GM23338 (cell line): Measurements from ENCODE around the gene HSDL2. TPM values are rescaled to one million over a fixed set of nuclear protein-coding genes. Genes with fewer than 3 reads are reported as not detected.

Experiments used
- ATAC-seq: fragments of 200-7000 bp; cut with Tn5 transposase; 3 replicates; pipeline ENCODE4 v1.9.1; 2020
- DNase-seq: peaks from one replicate; pipeline ENCODE4 v3.0.0-alpha.2; 2015; ENCODE audit warnings: low spot score
- H2AFZ ChIP-seq: fragments of 200-600 bp; sonication (generic); 2 replicates; pipeline ENCODE4 v1.8.0; 2016; ENCODE audit warnings: antibody characterized with exemption, mild to moderate bottlenecking, moderate library complexity
- H3F3A ChIP-seq: fragments of 200-600 bp; sonication (generic); replicated peaks from 2 replicates; pipeline ENCODE4 v1.8.0; 2017; ENCODE audit warnings: antibody characterized with exemption, mixed run types, low read depth
- H3K27ac ChIP-seq: fragments of 200-600 bp; sonication (generic); 2 replicates; pipeline ENCODE4 v1.6.1; 2016; ENCODE audit warnings: low read depth
- H3K27me3 ChIP-seq: fragments of 200-600 bp; sonication (generic); 2 replicates; pipeline ENCODE4 v1.8.0; 2016; ENCODE audit warnings: mild to moderate bottlenecking, mixed run types, moderate library complexity; ENCODE audit not compliant: insufficient read depth
- H3K36me3 ChIP-seq: fragments of 200-600 bp; sonication (generic); 2 replicates; pipeline ENCODE4 v1.8.0; 2016; ENCODE audit warnings: mild to moderate bottlenecking; ENCODE audit not compliant: insufficient read depth
- H3K4me1 ChIP-seq: fragments of 200-600 bp; sonication (generic); 2 replicates; pipeline ENCODE4 v1.8.0; 2016; ENCODE audit warnings: mild to moderate bottlenecking, moderate library complexity; ENCODE audit not compliant: insufficient read depth
- H3K4me2 ChIP-seq: fragments of 200-600 bp; sonication (generic); 2 replicates; pipeline ENCODE4 v1.7.1; 2017; ENCODE audit warnings: mixed run types
- H3K4me3 ChIP-seq: fragments of 200-600 bp; sonication (generic); 2 replicates; pipeline ENCODE4 v1.6.1; 2016; ENCODE audit warnings: mixed run types
- H3K79me2 ChIP-seq: fragments of 200-600 bp; sonication (generic); replicated peaks from 2 replicates; pipeline ENCODE4 v1.8.0; 2017; ENCODE audit warnings: mild to moderate bottlenecking; ENCODE audit not compliant: insufficient read depth
- H3K9me2 ChIP-seq: fragments of 200-600 bp; sonication (generic); 2 replicates; pipeline ENCODE4 v1.8.0; 2017; ENCODE audit not compliant: insufficient read depth
- H4K20me1 ChIP-seq: fragments of 200-600 bp; sonication (generic); replicated peaks from 2 replicates; pipeline ENCODE4 v1.8.0; 2017; ENCODE audit warnings: mild to moderate bottlenecking; ENCODE audit not compliant: insufficient read depth
- H3K27ac Mint-ChIP-seq: 2 replicates; pipeline ENCODE4 v1.8.0; 2020; ENCODE audit warnings: inconsistent platforms, mild to moderate bottlenecking, moderate library complexity, mixed read lengths
- H3K27me3 Mint-ChIP-seq: 3 replicates; pipeline ENCODE4 v1.8.0; 2022; ENCODE audit warnings: low read depth, mild to moderate bottlenecking, moderate library complexity, mixed read lengths, inconsistent platforms; ENCODE audit not compliant: insufficient read depth, poor library complexity
- H3K36me3 Mint-ChIP-seq: 3 replicates; pipeline ENCODE4 v1.8.0; 2021; ENCODE audit warnings: low read depth, mild to moderate bottlenecking, inconsistent platforms, moderate library complexity, mixed read lengths
- H3K4me1 Mint-ChIP-seq: 3 replicates; pipeline ENCODE4 v1.8.0; 2020; ENCODE audit warnings: mild to moderate bottlenecking, inconsistent platforms, mixed read lengths
- H3K4me3 Mint-ChIP-seq: 3 replicates; pipeline ENCODE4 v1.8.0; 2021; ENCODE audit warnings: moderate library complexity, mild to moderate bottlenecking, inconsistent platforms, mixed read lengths
- H3K9me3 Mint-ChIP-seq: 3 replicates; pipeline ENCODE4 v1.8.0; 2020; ENCODE audit warnings: moderate library complexity, mild to moderate bottlenecking, inconsistent platforms, mixed read lengths
- CREB1 ChIP-seq: fragments of 250-450 bp; sonication (Bioruptor Pico); IDR thresholded peaks from 2 replicates; pipeline ENCODE4 v1.5.0; 2020; ENCODE audit warnings: low read depth, mild to moderate bottlenecking, moderate library complexity
- CTCF ChIP-seq, 2 experiments: fragments of 200-600 bp in 1 of 2; sonication (generic) in 1 of 2; conservative IDR thresholded peaks; 2 replicates each; pipeline versions ENCODE4 v1.5.1 to v1.6.1; 2016 to 2017; ENCODE audit warnings: antibody characterized with exemption in 2 of 2, low read depth in 2 of 2, mild to moderate bottlenecking in 2 of 2, moderate library complexity in 1 of 2
- EZH2 ChIP-seq: fragments of 200-600 bp; sonication (generic); IDR thresholded peaks from one replicate; pipeline ENCODE4 v1.8.0; 2017; ENCODE audit warnings: antibody characterized with exemption, mild to moderate bottlenecking, low read depth; ENCODE audit not compliant: unreplicated experiment
- EZH2phosphoT487 ChIP-seq: fragments of 200-600 bp; sonication (generic); IDR thresholded peaks from one replicate; pipeline ENCODE4 v1.8.1; 2018; ENCODE audit warnings: antibody characterized with exemption; ENCODE audit not compliant: unreplicated experiment
- JUNB ChIP-seq: IDR thresholded peaks from one replicate; pipeline ENCODE4 v1.6.1; 2016; ENCODE audit warnings: antibody characterized with exemption; ENCODE audit not compliant: unreplicated experiment
- NANOG ChIP-seq: IDR thresholded peaks from 2 replicates; pipeline ENCODE4 v1.6.1; 2016; ENCODE audit warnings: antibody characterized with exemption, borderline replicate concordance
- POLR2AphosphoS5 ChIP-seq: IDR thresholded peaks from 2 replicates; pipeline ENCODE4 v1.6.1; 2016; ENCODE audit warnings: antibody characterized with exemption, low read depth
- STAT1 ChIP-seq: IDR thresholded peaks from one replicate; pipeline ENCODE4 v1.6.1; 2016; ENCODE audit warnings: antibody characterized with exemption; ENCODE audit not compliant: unreplicated experiment
- ZNF114 ChIP-seq: fragments of 250-450 bp; sonication (Bioruptor Pico); IDR thresholded peaks from 2 replicates; pipeline ENCODE4 v1.5.0; 2020; ENCODE audit warnings: mild to moderate bottlenecking, moderate library complexity
- ZNF331 ChIP-seq: fragments of 250-450 bp; sonication (Bioruptor Pico); IDR thresholded peaks from 2 replicates; pipeline ENCODE4 v1.5.0; 2020; ENCODE audit warnings: low read depth, mild to moderate bottlenecking, moderate library complexity
- ZNF462 ChIP-seq: fragments of 250-450 bp; sonication (Bioruptor Pico); IDR thresholded peaks from 2 replicates; pipeline ENCODE4 v1.5.0; 2020; ENCODE audit warnings: mild to moderate bottlenecking, moderate library complexity
- polyA plus RNA-seq: library from polyadenylated mRNA; unstranded; fragments of >200 nt; fragmentation: Nextera tagmentation; extraction: Ambion mirVana; gene quantifications from 2 replicates; pipeline ENCODE4 v1.2.1, GENCODE V29; 2016
- total RNA-seq: library from RNA; depleted of rRNA; stranded (reverse); fragments of >200 nt; shearing (Covaris generic); gene quantifications from 2 replicates; pipeline ENCODE4 v1.2.3, GENCODE V29; 2014
- TF ChIP-seq, protein P1 (sequence below): IDR thresholded peaks from one replicate; pipeline ENCODE4 v1.6.1; 2018; ENCODE audit warnings: antibody characterized with exemption; ENCODE audit not compliant: unreplicated experiment
- TF ChIP-seq, protein P2 (sequence below): IDR thresholded peaks from 2 replicates; pipeline ENCODE4 v1.6.1; 2016; ENCODE audit warnings: antibody characterized with exemption

The HSDL2 gene
- total and polyA plus RNA-seq, 2 experiments from 2014 or later = 11.4 to 15.3 TPM

- no peak for ATAC-seq
Observed at GRCh38 chr9:112430006-112430522, 50.2 kb downstream of the HSDL2 start.

More at GRCh38 chr9:112430006-112430522, 50.2 kb downstream of the HSDL2 start:
- Histone ChIP-seq H3K4me2 (no peak overlapping the region), H3K27me3 (no peaks in the 10 kb centered on the region), H3K4me1 (no peaks in the 10 kb centered on the region), H3K79me2 (no peaks in the 10 kb centered on the region), H3K27ac (no peak overlapping the region), H2AFZ (no peak overlapping the region), H3F3A (no peaks in the 10 kb centered on the region), H3K9me2 (no peaks in the 10 kb centered on the region), H3K4me3 (no peak overlapping the region), H3K36me3 (no peaks in the 10 kb centered on the region), H4K20me1 (no peaks in the 10 kb centered on the region)
- no peaks in the 10 kb centered on the region for H3K4me1 Mint-ChIP-seq
- no peaks in the 10 kb centered on the region; the same call in 2 of the 3 replicates for H3K9me3 Mint-ChIP-seq
- H3K27me3 Mint-ChIP-seq = no peaks in the 10 kb centered on the region
- TF ChIP-seq STAT1 (no peak), EZH2 (no peak), ZNF114 (CRISPR knock-in tag) (no peak), POLR2AphosphoS5 (no peak), JUNB (no peak), ZNF331 (no peak), CTCF (conservative IDR thresholded peaks at IDR 0.05; ENCODE audit: low read depth in 2 of 2) (no peak), ZNF462 (CRISPR knock-in tag) (no peak), EZH2phosphoT487 (no peak), NANOG (no peak), CREB1 (CRISPR knock-in tag) (no peak)
- TF ChIP-seq, protein P1, sequence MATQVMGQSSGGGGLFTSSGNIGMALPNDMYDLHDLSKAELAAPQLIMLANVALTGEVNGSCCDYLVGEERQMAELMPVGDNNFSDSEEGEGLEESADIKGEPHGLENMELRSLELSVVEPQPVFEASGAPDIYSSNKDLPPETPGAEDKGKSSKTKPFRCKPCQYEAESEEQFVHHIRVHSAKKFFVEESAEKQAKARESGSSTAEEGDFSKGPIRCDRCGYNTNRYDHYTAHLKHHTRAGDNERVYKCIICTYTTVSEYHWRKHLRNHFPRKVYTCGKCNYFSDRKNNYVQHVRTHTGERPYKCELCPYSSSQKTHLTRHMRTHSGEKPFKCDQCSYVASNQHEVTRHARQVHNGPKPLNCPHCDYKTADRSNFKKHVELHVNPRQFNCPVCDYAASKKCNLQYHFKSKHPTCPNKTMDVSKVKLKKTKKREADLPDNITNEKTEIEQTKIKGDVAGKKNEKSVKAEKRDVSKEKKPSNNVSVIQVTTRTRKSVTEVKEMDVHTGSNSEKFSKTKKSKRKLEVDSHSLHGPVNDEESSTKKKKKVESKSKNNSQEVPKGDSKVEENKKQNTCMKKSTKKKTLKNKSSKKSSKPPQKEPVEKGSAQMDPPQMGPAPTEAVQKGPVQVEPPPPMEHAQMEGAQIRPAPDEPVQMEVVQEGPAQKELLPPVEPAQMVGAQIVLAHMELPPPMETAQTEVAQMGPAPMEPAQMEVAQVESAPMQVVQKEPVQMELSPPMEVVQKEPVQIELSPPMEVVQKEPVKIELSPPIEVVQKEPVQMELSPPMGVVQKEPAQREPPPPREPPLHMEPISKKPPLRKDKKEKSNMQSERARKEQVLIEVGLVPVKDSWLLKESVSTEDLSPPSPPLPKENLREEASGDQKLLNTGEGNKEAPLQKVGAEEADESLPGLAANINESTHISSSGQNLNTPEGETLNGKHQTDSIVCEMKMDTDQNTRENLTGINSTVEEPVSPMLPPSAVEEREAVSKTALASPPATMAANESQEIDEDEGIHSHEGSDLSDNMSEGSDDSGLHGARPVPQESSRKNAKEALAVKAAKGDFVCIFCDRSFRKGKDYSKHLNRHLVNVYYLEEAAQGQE = no peak
- TF ChIP-seq, protein P2, sequence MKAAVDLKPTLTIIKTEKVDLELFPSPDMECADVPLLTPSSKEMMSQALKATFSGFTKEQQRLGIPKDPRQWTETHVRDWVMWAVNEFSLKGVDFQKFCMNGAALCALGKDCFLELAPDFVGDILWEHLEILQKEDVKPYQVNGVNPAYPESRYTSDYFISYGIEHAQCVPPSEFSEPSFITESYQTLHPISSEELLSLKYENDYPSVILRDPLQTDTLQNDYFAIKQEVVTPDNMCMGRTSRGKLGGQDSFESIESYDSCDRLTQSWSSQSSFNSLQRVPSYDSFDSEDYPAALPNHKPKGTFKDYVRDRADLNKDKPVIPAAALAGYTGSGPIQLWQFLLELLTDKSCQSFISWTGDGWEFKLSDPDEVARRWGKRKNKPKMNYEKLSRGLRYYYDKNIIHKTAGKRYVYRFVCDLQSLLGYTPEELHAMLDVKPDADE = no peak
- no peak overlapping the region for H3K27ac Mint-ChIP-seq
- no peak overlapping the region for H3K4me3 Mint-ChIP-seq
- DNase-seq = no peak
- no peaks in the 10 kb centered on the region; the same call in 2 of the 3 replicates for H3K36me3 Mint-ChIP-seq
